Epithelial cell of umbilical artery (primary cell): ENCODE data around the gene NBPF3. TPM values are rescaled to one million over a fixed set of nuclear protein-coding genes. Genes with fewer than 3 reads are reported as not detected.

Experiments used
- total RNA-seq: library from RNA; depleted of rRNA; stranded (reverse); fragments of >200 nt; gene quantifications from 2 replicates; pipeline ENCODE4 v1.2.3, GENCODE V29; 2014

The NBPF3 gene
- 5.2 and 14.3 TPM in 2 replicates for total RNA-seq

GRCh38 chr1:21439721-21440629 is at the start of gene NBPF3:
NBPF3 (plus strand) TSS chr1:21440137; CDS start chr1:21445087, 4,950 bp downstream.

DNA sequence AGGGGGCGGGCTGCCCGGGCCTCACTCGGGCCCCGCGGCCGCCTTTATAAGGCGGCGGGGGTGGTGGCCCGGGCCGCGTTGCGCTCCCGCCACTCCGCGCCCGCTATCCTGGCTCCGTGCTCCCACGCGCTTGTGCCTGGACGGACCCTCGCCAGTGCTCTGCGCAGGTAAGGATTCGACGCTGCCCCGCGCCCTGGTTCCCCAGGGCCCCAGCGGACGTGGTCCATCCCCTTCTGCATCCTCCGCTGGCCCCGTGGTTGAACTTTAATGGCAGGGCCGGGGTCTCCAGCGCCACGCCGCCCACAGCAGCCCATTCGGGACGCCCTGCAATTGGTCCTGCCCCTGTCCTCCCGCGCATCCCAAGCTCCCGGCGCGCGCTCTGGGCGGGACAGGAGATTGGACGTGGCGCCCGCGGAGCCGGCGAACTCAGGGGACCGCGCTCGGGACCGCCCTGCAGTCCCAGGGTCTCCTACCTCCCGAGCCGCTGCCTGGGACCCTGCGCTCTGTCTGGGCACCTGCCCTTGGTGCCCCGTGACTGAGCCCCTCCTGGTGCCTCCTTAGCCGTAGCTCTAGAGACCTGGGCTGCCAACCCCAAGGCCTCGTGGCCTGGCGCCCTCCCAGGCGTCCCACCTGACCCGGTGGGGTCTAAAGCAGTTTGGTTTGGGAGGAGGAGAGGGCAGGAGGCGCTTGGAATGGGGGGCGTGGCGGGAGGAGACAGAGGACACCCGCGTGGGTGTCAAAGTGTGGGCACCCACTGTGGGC is 69.6 kb downstream of the NBPF3 start, which contains the start of gene ALPL:
ALPL (plus strand) TSS at position 73 of the 762 bp plus-strand sequence. CDS start 44,659 bp downstream, outside the sequence.

Other genes with a start within 250 kb of the NBPF3 start
- 229 and 240 TPM in 2 replicates for gene ECE1, start 149.7 kb upstream of the NBPF3 start, total RNA-seq
- gene ALPL, start 69.3 kb downstream of the NBPF3 start, total RNA-seq, result 0.30 TPM in 1 of 2 replicates, not detected in the other
- gene RAP1GAP, start 229.2 kb downstream of the NBPF3 start, total RNA-seq, result under 0.01 TPM in 1 of 2 replicates, not detected in the other